Right lobe of liver (tissue), 4 donors: Measurements from ENCODE around the gene GRB2.

Experiments
- CTCF ChIP-seq, 4 donors: fragments of 200-600 bp in 3 of 4; fragments of 450-650 bp in 1 of 4; IDR thresholded peaks; one replicate each; pipeline versions ENCODE4 v1.5.1 to v1.8.0; 2016 to 2022; ENCODE audit warnings: antibody characterized with exemption in 4 of 4, mild to moderate bottlenecking in 2 of 4
- POLR2A ChIP-seq: fragments of 450-650 bp; IDR thresholded peaks from one replicate; pipeline ENCODE4 v1.6.1; 2017; ENCODE audit warnings: antibody characterized with exemption, mild to moderate bottlenecking
- donor health status: DM: no; HTN: no; CAD: no.
- donor health status: DM: no; HTN: no; CAD: no.
- donor health status: DM: no; HTN: yes; CAD: no.

- TF ChIP-seq CTCF (IDR thresholded peaks at IDR 0.05) (no peak), POLR2A (no peak)
Measured at GRCh38 chr17:75403131-75403530, 2.3 kb downstream of the GRB2 start.
